Esophagus squamous epithelium (tissue), 4 donors: ENCODE results near the gene GRAMD4.

ENCODE experiments used
- POLR2A ChIP-seq, 4 donors: fragments of 450-650 bp; IDR thresholded peaks; one replicate each; pipeline ENCODE4 v1.6.1; 2017; ENCODE audit warnings: antibody characterized with exemption in 4 of 4, mild to moderate bottlenecking in 4 of 4, moderate library complexity in 3 of 4
- TF ChIP-seq, protein P1 (sequence below), 6 experiments: fragments of 450-650 bp in 4 of 6; fragments of 200-600 bp in 2 of 6; sonication (generic) in 2 of 6; IDR thresholded peaks; one replicate each; pipeline ENCODE4 v1.5.1; 2016 to 2019; ENCODE audit warnings: antibody characterized with exemption in 6 of 6, mild to moderate bottlenecking in 4 of 6, moderate library complexity in 4 of 6

DNA sequence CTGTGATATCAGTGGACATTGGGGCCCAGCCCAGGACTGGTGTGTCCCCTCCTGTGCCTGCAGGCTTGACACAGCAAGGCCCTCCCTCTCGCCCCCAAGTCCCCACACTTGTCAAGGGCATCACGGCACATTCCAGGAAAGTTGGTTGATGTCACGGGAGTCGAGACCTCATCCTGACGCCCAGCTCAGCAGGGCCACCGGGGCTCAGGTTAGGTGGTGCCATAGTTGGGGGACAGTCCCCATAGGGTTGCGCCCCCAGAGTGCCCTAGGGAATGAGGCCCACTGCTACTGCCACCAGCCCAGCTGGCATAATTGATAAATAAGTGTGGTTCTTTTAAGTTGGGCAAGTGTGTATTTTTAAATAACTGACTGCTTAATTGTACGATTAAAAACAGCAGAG lies 28.3 kb upstream of the GRAMD4 start:
- no peak for TF ChIP-seq POLR2A (IDR thresholded peaks at IDR 0.05)
- TF ChIP-seq, protein P1, sequence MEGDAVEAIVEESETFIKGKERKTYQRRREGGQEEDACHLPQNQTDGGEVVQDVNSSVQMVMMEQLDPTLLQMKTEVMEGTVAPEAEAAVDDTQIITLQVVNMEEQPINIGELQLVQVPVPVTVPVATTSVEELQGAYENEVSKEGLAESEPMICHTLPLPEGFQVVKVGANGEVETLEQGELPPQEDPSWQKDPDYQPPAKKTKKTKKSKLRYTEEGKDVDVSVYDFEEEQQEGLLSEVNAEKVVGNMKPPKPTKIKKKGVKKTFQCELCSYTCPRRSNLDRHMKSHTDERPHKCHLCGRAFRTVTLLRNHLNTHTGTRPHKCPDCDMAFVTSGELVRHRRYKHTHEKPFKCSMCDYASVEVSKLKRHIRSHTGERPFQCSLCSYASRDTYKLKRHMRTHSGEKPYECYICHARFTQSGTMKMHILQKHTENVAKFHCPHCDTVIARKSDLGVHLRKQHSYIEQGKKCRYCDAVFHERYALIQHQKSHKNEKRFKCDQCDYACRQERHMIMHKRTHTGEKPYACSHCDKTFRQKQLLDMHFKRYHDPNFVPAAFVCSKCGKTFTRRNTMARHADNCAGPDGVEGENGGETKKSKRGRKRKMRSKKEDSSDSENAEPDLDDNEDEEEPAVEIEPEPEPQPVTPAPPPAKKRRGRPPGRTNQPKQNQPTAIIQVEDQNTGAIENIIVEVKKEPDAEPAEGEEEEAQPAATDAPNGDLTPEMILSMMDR (IDR thresholded peaks at IDR 0.05) = no peak
